Coronary artery (tissue), 2 donors: ENCODE measurements around the gene TRPM1.
A peak's percentile ranks its signal among the peaks of the same experiment; 100 is the strongest.

Source experiments
- DNase-seq: peaks from one replicate; pipeline ENCODE4 v3.0.0-alpha.2; 2017; ENCODE audit warnings: low spot score
- H3K27ac ChIP-seq, 2 donors: fragments of 200-600 bp; sonication (generic); one replicate each; pipeline ENCODE4 v1.5.1; 2016 to 2019
- H3K4me3 ChIP-seq: fragments of 200-600 bp; sonication (generic); 2 replicates; pipeline ENCODE4 v1.5.1; 2016; ENCODE audit warnings: mild to moderate bottlenecking, moderate library complexity
- TF ChIP-seq, protein P1 (sequence below): fragments of 200-600 bp; sonication (generic); IDR thresholded peaks from one replicate; pipeline ENCODE4 v1.5.1; 2019; ENCODE audit warnings: antibody characterized with exemption

TRPM1 gene

DNA sequence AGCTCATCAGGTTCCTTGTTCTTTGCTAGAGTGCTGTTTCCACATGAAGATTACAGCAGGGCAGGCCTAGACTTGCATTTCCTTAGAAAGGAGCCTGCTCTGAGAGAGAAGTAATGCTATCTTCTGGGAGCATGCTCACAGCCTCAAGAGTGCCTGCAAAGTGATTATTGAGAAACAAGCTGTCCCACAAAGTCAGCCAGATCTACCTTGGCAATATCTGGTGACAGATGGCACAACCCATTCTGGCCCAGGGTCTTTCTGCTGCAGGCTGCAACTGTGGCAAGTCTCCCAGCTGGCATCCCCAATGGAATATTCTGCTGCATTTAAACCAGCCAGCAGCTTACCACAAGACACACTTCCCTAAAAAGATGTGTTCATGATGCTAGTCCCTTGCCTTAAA lies 139.4 kb downstream of the TRPM1 start:
- H3K27ac ChIP-seq = no peak overlapping the region
- TF ChIP-seq, protein P1, sequence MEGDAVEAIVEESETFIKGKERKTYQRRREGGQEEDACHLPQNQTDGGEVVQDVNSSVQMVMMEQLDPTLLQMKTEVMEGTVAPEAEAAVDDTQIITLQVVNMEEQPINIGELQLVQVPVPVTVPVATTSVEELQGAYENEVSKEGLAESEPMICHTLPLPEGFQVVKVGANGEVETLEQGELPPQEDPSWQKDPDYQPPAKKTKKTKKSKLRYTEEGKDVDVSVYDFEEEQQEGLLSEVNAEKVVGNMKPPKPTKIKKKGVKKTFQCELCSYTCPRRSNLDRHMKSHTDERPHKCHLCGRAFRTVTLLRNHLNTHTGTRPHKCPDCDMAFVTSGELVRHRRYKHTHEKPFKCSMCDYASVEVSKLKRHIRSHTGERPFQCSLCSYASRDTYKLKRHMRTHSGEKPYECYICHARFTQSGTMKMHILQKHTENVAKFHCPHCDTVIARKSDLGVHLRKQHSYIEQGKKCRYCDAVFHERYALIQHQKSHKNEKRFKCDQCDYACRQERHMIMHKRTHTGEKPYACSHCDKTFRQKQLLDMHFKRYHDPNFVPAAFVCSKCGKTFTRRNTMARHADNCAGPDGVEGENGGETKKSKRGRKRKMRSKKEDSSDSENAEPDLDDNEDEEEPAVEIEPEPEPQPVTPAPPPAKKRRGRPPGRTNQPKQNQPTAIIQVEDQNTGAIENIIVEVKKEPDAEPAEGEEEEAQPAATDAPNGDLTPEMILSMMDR = no peak
- DNase-seq = no peak
- no peak overlapping the region for H3K4me3 ChIP-seq

DNA sequence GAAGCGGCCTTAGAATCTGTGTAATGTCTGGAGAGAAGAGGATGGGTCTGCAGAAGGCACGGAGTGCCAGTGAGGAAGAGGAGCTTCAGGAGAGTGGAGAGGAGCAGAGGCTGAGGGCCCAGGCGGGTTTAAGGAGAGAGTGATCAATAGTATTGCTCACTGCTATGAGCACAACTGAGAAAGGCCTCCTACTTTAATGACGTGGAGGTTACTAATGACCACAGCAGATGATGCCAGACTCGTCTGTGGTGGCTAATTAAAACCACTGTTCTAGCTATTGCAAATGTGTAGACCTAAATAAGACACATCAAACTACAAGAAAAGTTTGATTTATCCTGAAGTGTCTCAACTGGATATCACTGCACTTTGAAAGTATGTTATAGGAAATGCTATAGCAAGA lies 143.3 kb downstream of the TRPM1 start:
- DNase-seq = no peak
- TF ChIP-seq, protein P1 = no peak
- no peak overlapping the region for H3K27ac ChIP-seq
- no peak overlapping the region for H3K4me3 ChIP-seq

- Histone ChIP-seq H3K4me3 (no peak overlapping the region), H3K27ac (no peak overlapping the region)
- TF ChIP-seq, protein P1 = no peak
- DNase-seq = no peak
Measured at GRCh38 chr15:30956216-30957124, 145.1 kb downstream of the TRPM1 start.

DNA sequence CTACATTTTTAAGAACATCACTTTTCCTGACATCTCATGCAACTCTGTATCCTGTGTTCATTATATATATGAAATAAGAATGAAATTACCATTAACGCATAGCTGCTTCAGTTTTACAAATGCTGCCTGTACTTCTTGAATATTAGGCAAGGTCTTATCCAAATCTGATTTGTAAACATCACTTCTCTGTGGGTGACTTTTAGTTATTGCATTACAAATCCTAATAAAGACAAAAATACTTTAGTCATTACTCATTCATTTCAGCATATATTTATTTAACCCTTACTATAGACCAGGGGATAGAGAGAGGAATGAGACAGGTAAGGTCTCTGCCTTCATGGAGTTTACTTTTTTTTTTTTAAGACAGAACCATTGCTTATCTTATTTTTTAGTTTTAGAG lies 146.9 kb downstream of the TRPM1 start:
- H3K4me3 ChIP-seq = no peak overlapping the region
- DNase-seq = no peak
- H3K27ac ChIP-seq = no peak overlapping the region
- TF ChIP-seq, protein P1 = no peak

GRCh38 chr15:30953731-30954378 lies 147.7 kb downstream of the TRPM1 start:
- Histone ChIP-seq H3K27ac (peak overlapping the region in 1 of 2 donors; percentile 7), H3K4me3 (no peak overlapping the region)
- no peak for DNase-seq
- TF ChIP-seq, protein P1 = no peak

DNA sequence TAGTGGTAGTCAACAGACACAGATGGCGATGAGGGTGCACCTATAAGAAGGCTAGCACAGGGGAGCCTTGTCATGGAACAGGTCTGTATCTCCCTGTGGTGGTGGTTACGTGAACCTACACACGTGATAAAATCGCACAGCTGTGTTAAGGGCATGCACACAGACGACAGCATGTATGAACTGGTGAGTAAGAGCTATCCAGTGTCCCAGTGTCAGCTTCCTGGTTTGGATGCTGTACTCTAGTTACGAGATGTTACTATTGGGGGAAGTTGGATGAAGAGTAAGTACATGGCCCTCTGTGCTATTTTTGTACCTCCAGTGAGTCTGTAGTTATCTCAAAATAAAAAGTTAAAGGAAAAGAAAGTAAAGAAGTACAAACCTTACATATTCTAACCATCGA lies 148.3 kb downstream of the TRPM1 start:
- no peak overlapping the region for H3K4me3 ChIP-seq
- DNase-seq = no peak
- TF ChIP-seq, protein P1 = no peak
- H3K27ac ChIP-seq = no peak overlapping the region
